Gastroesophageal sphincter (tissue), 4 donors: ENCODE measurements around the gene ALDOC. TPM values are rescaled to one million over a fixed set of nuclear protein-coding genes. Genes with fewer than 3 reads are reported as not detected.

Source experiments
- ATAC-seq: fragments of 150-250 bp; one replicate; pipeline ENCODE4 v1.9.1; 2016; ENCODE audit warnings: mild to moderate bottlenecking, moderate library complexity
- H3K27ac ChIP-seq, 4 donors: fragments of 200-600 bp; sonication (generic) in 3 of 4; 1 replicate in 3 of 4; 2 replicates in 1 of 4; pipeline ENCODE4 v1.5.1; 2016 to 2019
- H3K27me3 ChIP-seq: fragments of 200-600 bp; sonication (generic); one replicate; pipeline ENCODE4 v1.5.1; 2019
- H3K36me3 ChIP-seq, 2 donors: fragments of 200-600 bp; sonication (generic); one replicate each; pipeline ENCODE4 v1.5.1; 2019; ENCODE audit warnings: control low read depth in 1 of 2
- H3K4me1 ChIP-seq, 3 donors: fragments of 200-600 bp; sonication (generic); 1 replicate in 2 of 3; 2 replicates in 1 of 3; pipeline ENCODE4 v1.5.1; 2016 to 2019; ENCODE audit warnings: control low read depth in 2 of 3
- H3K4me3 ChIP-seq, 2 donors: fragments of 200-600 bp; sonication (generic); one replicate each; pipeline ENCODE4 v1.5.1; 2019; ENCODE audit warnings: mild to moderate bottlenecking in 1 of 2, moderate library complexity in 1 of 2
- H3K9me3 ChIP-seq, 3 donors: fragments of 200-600 bp; sonication (generic); one replicate each; pipeline ENCODE4 v1.5.1; 2017 to 2019; ENCODE audit warnings: control low read depth in 2 of 3
- EP300 ChIP-seq: sonication (generic); formaldehyde crosslinking; IDR thresholded peaks from one replicate; pipeline ENCODE4 v1.6.1; 2017; ENCODE audit warnings: antibody characterized with exemption, mild to moderate bottlenecking
- POLR2A ChIP-seq, 2 donors: fragments of 450-650 bp; IDR thresholded peaks; one replicate each; pipeline ENCODE4 v1.6.1; 2017; ENCODE audit warnings: antibody characterized with exemption in 2 of 2, mild to moderate bottlenecking in 2 of 2, moderate library complexity in 1 of 2
- POLR2AphosphoS5 ChIP-seq: sonication (generic); formaldehyde crosslinking; IDR thresholded peaks from one replicate; pipeline ENCODE4 v1.6.1; 2017; ENCODE audit warnings: antibody characterized with exemption
- WGBS, 2 donors: methylation state at CpG; one replicate each; pipeline ENCODE4 v1.1.5; 2018; ENCODE audit warnings: low coverage in 1 of 2; 5-methylcytosine and 5-hydroxymethylcytosine counted together
- total RNA-seq, 4 donors: library from RNA; depleted of rRNA; stranded (reverse); fragments of >200 nt; gene quantifications; one replicate each; pipeline ENCODE4 v1.1.0, GENCODE V29; 2016
- TF ChIP-seq, protein P1 (sequence below), 4 experiments: fragments of 200-600 bp in 2 of 4; fragments of 450-650 bp in 2 of 4; sonication (generic) in 1 of 4; IDR thresholded peaks; one replicate each; pipeline ENCODE4 v1.5.1; 2017 to 2019; ENCODE audit warnings: antibody characterized with exemption in 4 of 4, mild to moderate bottlenecking in 2 of 4, moderate library complexity in 2 of 4

Gene ALDOC
- total RNA-seq, result 10 to 100 TPM; 29.1 to 46.5 (median 37.7) TPM

DNA sequence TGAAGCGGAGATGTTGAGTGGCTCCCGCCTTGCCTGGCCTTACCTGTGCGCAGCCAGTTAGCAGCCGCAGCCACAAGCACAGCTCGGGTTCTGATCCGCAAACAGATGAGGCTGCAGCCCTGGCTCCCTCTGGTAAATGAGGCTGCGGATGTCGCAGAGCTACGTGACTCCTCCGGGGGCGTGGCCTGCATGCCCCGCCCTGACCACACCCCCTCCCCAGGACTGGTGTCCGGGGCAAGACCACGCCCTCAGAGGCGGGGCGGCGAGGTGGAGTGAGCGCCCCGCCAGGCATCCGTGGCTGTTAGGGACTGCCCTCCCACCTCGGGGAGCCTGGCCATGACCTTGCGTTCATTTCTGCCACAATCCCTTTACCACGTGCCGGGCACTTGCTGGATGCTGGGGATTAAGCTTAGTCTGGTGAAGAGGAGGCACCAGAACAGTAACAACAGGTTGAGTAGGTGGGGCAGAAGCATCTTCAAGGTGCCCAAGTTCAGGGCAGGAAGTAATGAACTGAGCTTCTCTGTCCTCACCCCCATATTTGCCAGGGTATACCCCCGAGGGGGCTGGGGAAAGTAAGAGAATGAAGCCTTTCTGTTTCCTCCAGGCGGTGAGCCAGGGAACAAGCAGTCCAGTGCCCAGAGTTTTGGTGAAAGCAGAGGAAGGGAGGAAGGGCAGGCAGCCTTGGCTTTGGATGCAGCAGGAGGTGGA, at the start of gene ALDOC:
TSS of gene ALDOC (minus strand) at position 138 of the 708 bp plus-strand sequence. CDS start 1,363 bp downstream, outside the sequence.
- TF ChIP-seq POLR2AphosphoS5 (peak; percentile 85), POLR2A (IDR thresholded peaks at IDR 0.05) (peak; percentile 62 to 68), EP300 (no peak)
- TF ChIP-seq, protein P1, sequence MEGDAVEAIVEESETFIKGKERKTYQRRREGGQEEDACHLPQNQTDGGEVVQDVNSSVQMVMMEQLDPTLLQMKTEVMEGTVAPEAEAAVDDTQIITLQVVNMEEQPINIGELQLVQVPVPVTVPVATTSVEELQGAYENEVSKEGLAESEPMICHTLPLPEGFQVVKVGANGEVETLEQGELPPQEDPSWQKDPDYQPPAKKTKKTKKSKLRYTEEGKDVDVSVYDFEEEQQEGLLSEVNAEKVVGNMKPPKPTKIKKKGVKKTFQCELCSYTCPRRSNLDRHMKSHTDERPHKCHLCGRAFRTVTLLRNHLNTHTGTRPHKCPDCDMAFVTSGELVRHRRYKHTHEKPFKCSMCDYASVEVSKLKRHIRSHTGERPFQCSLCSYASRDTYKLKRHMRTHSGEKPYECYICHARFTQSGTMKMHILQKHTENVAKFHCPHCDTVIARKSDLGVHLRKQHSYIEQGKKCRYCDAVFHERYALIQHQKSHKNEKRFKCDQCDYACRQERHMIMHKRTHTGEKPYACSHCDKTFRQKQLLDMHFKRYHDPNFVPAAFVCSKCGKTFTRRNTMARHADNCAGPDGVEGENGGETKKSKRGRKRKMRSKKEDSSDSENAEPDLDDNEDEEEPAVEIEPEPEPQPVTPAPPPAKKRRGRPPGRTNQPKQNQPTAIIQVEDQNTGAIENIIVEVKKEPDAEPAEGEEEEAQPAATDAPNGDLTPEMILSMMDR (IDR thresholded peaks at IDR 0.05), result no peak
- no peaks in the 10 kb centered on the region for H3K27me3 ChIP-seq
- peak; percentile 98 for ATAC-seq
- peak within 1 kb of the TSS in 3 of 4 donors; percentile 50 to 66 (median 65) for H3K27ac ChIP-seq
- peaks cover 0 to 30% (median 11%) of the 10 kb centered on the region in 3 donors for H3K4me1 ChIP-seq
- H3K9me3 ChIP-seq, result no peaks in the 10 kb centered on the region
- peaks cover 0 to 5% of the 10 kb centered on the region in 2 donors for H3K36me3 ChIP-seq
- WGBS, 2 donors, result 78 to 80% methylated on average over 1 of the region's 26 CpGs
- peak within 1 kb of the TSS in 1 of 2 donors; percentile 40 for H3K4me3 ChIP-seq

DNA sequence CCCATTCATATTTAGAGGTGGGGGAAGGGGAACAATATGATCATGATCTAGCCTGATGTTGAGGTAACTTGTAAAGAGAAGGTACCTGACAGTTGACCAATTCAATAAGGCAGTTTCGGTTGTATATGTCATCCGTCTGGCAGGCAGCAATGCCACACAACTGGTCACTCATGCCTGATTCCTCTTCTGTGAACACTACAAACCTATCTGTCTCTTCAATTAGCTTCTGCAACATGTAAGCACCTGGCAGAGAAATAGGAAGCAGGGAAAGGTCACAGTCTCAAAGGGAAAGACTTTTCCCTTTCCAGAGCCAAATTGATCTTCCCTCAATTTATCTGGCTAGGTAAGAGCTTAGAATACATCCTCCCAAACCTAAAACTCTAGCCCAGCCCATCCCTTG, 47.5 kb upstream of the ALDOC start:
- TF ChIP-seq EP300 (no peak), POLR2A (IDR thresholded peaks at IDR 0.05) (no peak), POLR2AphosphoS5 (no peak)
- TF ChIP-seq, protein P1 (IDR thresholded peaks at IDR 0.05), result no peak
- H3K27ac ChIP-seq, result no peak overlapping the region
- ATAC-seq, result no peak
- H3K36me3 ChIP-seq, result peaks cover 21 to 99% of the 10 kb centered on the region in 2 donors
- H3K27me3 ChIP-seq, result no peaks in the 10 kb centered on the region
- H3K4me3 ChIP-seq, result no peak overlapping the region
- H3K9me3 ChIP-seq, result no peaks in the 10 kb centered on the region
- no peaks in the 10 kb centered on the region for H3K4me1 ChIP-seq
- 100% methylated on average over 1 to 2 of the region's 2 CpGs for WGBS, 2 donors

DNA sequence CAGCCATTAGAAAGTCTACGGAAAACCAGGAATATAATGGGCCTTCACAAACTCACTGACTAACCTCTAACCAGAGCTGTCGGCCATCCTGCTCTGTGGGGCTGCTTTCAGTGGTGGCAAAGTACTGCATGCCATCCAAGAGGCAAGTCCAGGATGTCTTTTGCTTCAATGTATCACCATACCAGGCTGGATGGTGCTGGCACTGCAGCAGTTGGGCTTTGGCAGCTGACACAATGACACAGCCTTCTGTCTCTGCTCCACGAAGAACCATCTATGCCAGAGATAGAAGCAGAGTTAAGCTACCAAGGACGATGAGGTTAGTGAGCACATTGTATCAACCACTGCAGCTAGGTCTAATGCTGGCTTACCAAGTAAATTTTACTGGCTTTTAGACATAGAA, 47.0 kb upstream of the ALDOC start:
- no peaks in the 10 kb centered on the region for H3K9me3 ChIP-seq
- ATAC-seq, result no peak
- 83 to 100% methylated on average over 1 to 2 of the region's 4 CpGs for WGBS, 2 donors
- H3K4me1 ChIP-seq, result no peaks in the 10 kb centered on the region
- no peaks in the 10 kb centered on the region for H3K27me3 ChIP-seq
- no peak overlapping the region for H3K27ac ChIP-seq
- H3K4me3 ChIP-seq, result no peak overlapping the region
- peaks cover 21 to 99% of the 10 kb centered on the region in 2 donors for H3K36me3 ChIP-seq
- TF ChIP-seq EP300 (no peak), POLR2AphosphoS5 (no peak), POLR2A (IDR thresholded peaks at IDR 0.05) (no peak)
- TF ChIP-seq, protein P1 (IDR thresholded peaks at IDR 0.05), result no peak

DNA sequence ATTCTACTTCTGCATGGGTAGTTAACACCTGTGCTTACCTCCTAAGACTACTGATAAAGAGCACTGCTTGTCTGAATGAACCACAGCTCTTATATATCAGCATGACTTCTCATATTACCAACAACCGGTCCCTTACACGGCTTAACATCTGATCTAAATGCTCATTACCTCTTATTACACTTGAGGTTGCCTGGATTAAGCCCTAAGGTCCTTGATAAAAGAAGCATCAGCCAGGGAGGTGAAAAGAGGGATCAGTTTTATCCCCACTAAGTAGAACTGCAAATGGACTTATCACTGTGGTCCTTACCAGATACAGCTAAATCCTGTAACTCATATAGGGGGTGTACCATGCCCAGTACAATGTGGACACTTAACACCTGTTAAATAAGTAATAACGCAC, 45.5 kb upstream of the ALDOC start:
- Histone ChIP-seq H3K4me3 (no peak overlapping the region), H3K27ac (no peak overlapping the region), H3K9me3 (no peaks in the 10 kb centered on the region), H3K36me3 (peaks cover 24 to 99% of the 10 kb centered on the region in 2 donors), H3K27me3 (no peaks in the 10 kb centered on the region), H3K4me1 (no peaks in the 10 kb centered on the region)
- WGBS, 2 donors, result 85 to 91% methylated on average over 1 to 3 of the region's 3 CpGs
- TF ChIP-seq POLR2AphosphoS5 (no peak), POLR2A (IDR thresholded peaks at IDR 0.05) (no peak), EP300 (no peak)
- TF ChIP-seq, protein P1 (IDR thresholded peaks at IDR 0.05), result no peak
- ATAC-seq, result no peak

DNA sequence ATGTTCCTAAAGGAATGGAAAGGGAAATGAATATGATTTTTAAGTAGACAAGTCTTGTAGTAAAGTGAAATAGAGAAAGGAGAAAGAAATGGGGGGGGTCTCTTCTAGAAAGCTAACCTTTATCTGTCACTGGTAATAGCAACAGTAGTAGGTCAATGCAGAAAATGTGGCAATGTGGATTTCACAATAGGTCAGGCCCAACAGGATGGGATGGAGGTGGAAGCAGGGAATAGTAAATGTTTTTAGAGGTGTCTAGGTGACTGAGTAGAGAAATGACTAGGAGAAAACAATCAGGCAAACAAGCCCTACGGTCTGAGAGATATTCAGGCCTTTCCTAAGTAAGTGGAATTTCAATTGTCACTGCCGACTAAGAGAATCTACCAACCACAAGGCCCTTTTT, 43.3 kb upstream of the ALDOC start:
- Histone ChIP-seq H3K4me1 (no peaks in the 10 kb centered on the region), H3K4me3 (no peak overlapping the region), H3K27ac (no peak overlapping the region), H3K36me3 (peaks cover 24 to 100% of the 10 kb centered on the region in 2 donors), H3K27me3 (no peaks in the 10 kb centered on the region), H3K9me3 (no peaks in the 10 kb centered on the region)
- no peak for ATAC-seq
- TF ChIP-seq POLR2AphosphoS5 (no peak), EP300 (no peak), POLR2A (IDR thresholded peaks at IDR 0.05) (no peak)
- TF ChIP-seq, protein P1 (IDR thresholded peaks at IDR 0.05), result no peak
- 37 to 83% methylated on average over 2 of the region's 2 CpGs for WGBS, 2 donors
